ENCODE results near the gene PRDM11. TPM values are rescaled to one million over a fixed set of nuclear protein-coding genes. Genes with fewer than 3 reads are reported as not detected.

PRDM11 gene
- total RNA-seq, 2 experiments from 2014 or later, result 4.5 to 8.4 TPM

- no TSS peak for BruUV-seq (replicated peaks)
- TF ChIP-seq, protein P1, sequence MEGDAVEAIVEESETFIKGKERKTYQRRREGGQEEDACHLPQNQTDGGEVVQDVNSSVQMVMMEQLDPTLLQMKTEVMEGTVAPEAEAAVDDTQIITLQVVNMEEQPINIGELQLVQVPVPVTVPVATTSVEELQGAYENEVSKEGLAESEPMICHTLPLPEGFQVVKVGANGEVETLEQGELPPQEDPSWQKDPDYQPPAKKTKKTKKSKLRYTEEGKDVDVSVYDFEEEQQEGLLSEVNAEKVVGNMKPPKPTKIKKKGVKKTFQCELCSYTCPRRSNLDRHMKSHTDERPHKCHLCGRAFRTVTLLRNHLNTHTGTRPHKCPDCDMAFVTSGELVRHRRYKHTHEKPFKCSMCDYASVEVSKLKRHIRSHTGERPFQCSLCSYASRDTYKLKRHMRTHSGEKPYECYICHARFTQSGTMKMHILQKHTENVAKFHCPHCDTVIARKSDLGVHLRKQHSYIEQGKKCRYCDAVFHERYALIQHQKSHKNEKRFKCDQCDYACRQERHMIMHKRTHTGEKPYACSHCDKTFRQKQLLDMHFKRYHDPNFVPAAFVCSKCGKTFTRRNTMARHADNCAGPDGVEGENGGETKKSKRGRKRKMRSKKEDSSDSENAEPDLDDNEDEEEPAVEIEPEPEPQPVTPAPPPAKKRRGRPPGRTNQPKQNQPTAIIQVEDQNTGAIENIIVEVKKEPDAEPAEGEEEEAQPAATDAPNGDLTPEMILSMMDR (conservative IDR thresholded peaks at IDR 0.05; ENCODE audit: low read length), result no peak
- TF ChIP-seq EZH2phosphoT487 (IDR thresholded peaks at IDR 0.05; ENCODE audit: borderline replicate concordance, low read depth, low read length), result no peak
- CTCF ChIA-PET (ENCODE audit: unreplicated experiment), result no interaction called here
- no peaks in the 10 kb centered on the region for H3K9me2 ChIP-seq (ENCODE audit: insufficient read depth, low read length)
- no peaks in the 10 kb centered on the region for H4K20me1 ChIP-seq (ENCODE audit: insufficient read depth, low read length)
- H2AFZ ChIP-seq (ENCODE audit: low read length), result no peak overlapping the region
- H3K9me3 ChIP-seq (ENCODE audit: low read length), result 0 out of 2 replicates have a peak, but pooled peaks cover 7% of the 10 kb centered on the region
- H3K4me1 ChIP-seq (ENCODE audit: insufficient read depth, low read length, poor library complexity, severe bottlenecking), result no peaks in the 10 kb centered on the region
- no peak overlapping the region for H3K27ac ChIP-seq (ENCODE audit: low read depth, low read length, poor library complexity, severe bottlenecking)
- no peak overlapping the region for H3K4me3 ChIP-seq (ENCODE audit: low read depth, low read length, poor library complexity, severe bottlenecking)
- H3K4me2 ChIP-seq (ENCODE audit: low read length), result no peak overlapping the region
- intact Hi-C loops (cut with micrococcal nuclease; ENCODE audit: unreplicated experiment), result no loop called here
- POLR2A ChIA-PET, result interaction anchor here (0.6 kb wide), 2 partner anchors 330 to 816 kb away, joined by 3 read pairs; no protein-coding TSS in a partner anchor
- H3K79me2 ChIP-seq (ENCODE audit: insufficient read depth, low read depth, low read length), result no peaks in the 10 kb centered on the region
- no peaks in the 10 kb centered on the region for H3K36me3 ChIP-seq (ENCODE audit: insufficient read depth, low read length)
- DNase-seq (ENCODE audit: low spot score), result no peak
These were observed 12.6 kb upstream of the PRDM11 start for GRCh38 chr11:45133878-45134277.

GRCh38 chr11:45141171-45141570 lies 5.3 kb upstream of the PRDM11 start:
- H2AFZ ChIP-seq (ENCODE audit: low read length), result no peak overlapping the region
- no peak for TF ChIP-seq EZH2phosphoT487 (IDR thresholded peaks at IDR 0.05; ENCODE audit: borderline replicate concordance, low read depth, low read length)
- TF ChIP-seq, protein P1 (conservative IDR thresholded peaks at IDR 0.05; ENCODE audit: low read length), result no peak
- no TSS peak for BruUV-seq (replicated peaks)
- no peak for DNase-seq (ENCODE audit: low spot score)
- ChIA-PET POLR2A (no interaction called here), CTCF (ENCODE audit: unreplicated experiment) (no interaction called here)
- no peak overlapping the region for H3K27ac ChIP-seq (ENCODE audit: low read depth, low read length, poor library complexity, severe bottlenecking)
- H3K9me2 ChIP-seq (ENCODE audit: insufficient read depth, low read length), result no peaks in the 10 kb centered on the region
- intact Hi-C loops (cut with micrococcal nuclease; ENCODE audit: unreplicated experiment), result no loop called here
- H3K79me2 ChIP-seq (ENCODE audit: insufficient read depth, low read depth, low read length), result no peaks in the 10 kb centered on the region
- no peaks in the 10 kb centered on the region for H3K9me3 ChIP-seq (ENCODE audit: low read length)
- no peak overlapping the region for H3K4me3 ChIP-seq (ENCODE audit: low read depth, low read length, poor library complexity, severe bottlenecking)
- H3K4me1 ChIP-seq (ENCODE audit: insufficient read depth, low read length, poor library complexity, severe bottlenecking), result peaks cover 6% of the 10 kb centered on the region
- no peak overlapping the region for H3K4me2 ChIP-seq (ENCODE audit: low read length)
- no peaks in the 10 kb centered on the region for H3K36me3 ChIP-seq (ENCODE audit: insufficient read depth, low read length)
- no peaks in the 10 kb centered on the region for H4K20me1 ChIP-seq (ENCODE audit: insufficient read depth, low read length)

- TF ChIP-seq, protein P1 (conservative IDR thresholded peaks at IDR 0.05; ENCODE audit: low read length), result no peak
- no peak for TF ChIP-seq EZH2phosphoT487 (IDR thresholded peaks at IDR 0.05; ENCODE audit: borderline replicate concordance, low read depth, low read length)
- Histone ChIP-seq H2AFZ (ENCODE audit: low read length) (no peak overlapping the region), H3K4me2 (ENCODE audit: low read length) (no peak overlapping the region), H3K27ac (ENCODE audit: low read depth, low read length, poor library complexity, severe bottlenecking) (no peak overlapping the region), H3K36me3 (ENCODE audit: insufficient read depth, low read length) (no peaks in the 10 kb centered on the region), H3K4me1 (ENCODE audit: insufficient read depth, low read length, poor library complexity, severe bottlenecking) (peaks cover 6% of the 10 kb centered on the region), H3K4me3 (ENCODE audit: low read depth, low read length, poor library complexity, severe bottlenecking) (no peak overlapping the region), H3K9me2 (ENCODE audit: insufficient read depth, low read length) (no peaks in the 10 kb centered on the region), H4K20me1 (ENCODE audit: insufficient read depth, low read length) (no peaks in the 10 kb centered on the region), H3K9me3 (ENCODE audit: low read length) (no peaks in the 10 kb centered on the region), H3K79me2 (ENCODE audit: insufficient read depth, low read depth, low read length) (no peaks in the 10 kb centered on the region)
- CTCF ChIA-PET (ENCODE audit: unreplicated experiment), result no interaction called here
- no peak for DNase-seq (ENCODE audit: low spot score)
- BruUV-seq (replicated peaks), result no TSS peak
- intact Hi-C loops (cut with micrococcal nuclease; ENCODE audit: unreplicated experiment), result no loop called here
- POLR2A ChIA-PET, result no interaction called here
These were observed 4.8 kb upstream of the PRDM11 start for GRCh38 chr11:45141631-45142030.

Data from OCI-LY7 (cell line).